ENCODE data around the gene RASA1.

DNA sequence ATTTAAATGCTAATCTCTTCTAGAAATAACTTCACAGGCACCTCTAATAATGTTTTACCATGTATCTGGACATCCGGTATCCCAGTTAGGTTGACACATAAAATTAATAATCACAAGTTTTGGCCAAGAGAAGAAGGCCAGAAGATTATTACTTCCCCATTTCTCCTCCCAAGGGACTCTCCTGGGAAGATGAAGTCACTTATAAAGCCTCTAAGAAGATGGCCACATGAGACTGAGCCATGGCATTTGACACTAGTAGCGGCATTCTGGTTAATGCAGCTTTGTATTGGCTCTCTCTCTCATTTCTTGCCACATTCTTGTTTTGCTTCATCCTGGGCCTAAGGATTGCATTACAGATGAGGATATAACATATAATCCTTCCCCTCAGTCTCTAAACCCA lies 34.5 kb upstream of the RASA1 start:
- no peak for TF ChIP-seq POLR2A (IDR thresholded peaks at IDR 0.05; ENCODE audit: low read length)
- TF ChIP-seq GATA1 (IDR thresholded peaks at IDR 0.05; ENCODE audit: low read depth, low read length): no peak

Measured in erythroblast (primary cell).